K562 (cell line): ENCODE data around the gene PFN3. TPM values are rescaled to one million over a fixed set of nuclear protein-coding genes. Genes with fewer than 3 reads are reported as not detected.

ENCODE experiments used
- CBX2 ChIP-seq: fragments of 200-600 bp; sonication (generic); IDR thresholded peaks from one replicate; pipeline ENCODE4 v1.6.1; 2012; ENCODE audit warnings: mild to moderate bottlenecking, low read length, inconsistent platforms; ENCODE audit not compliant: insufficient read depth, poor library complexity, severe bottlenecking
- CTBP1 ChIP-seq: fragments of 450-650 bp; IDR thresholded peaks from 2 replicates; pipeline ENCODE4 v1.6.1; 2016; ENCODE audit warnings: borderline replicate concordance
- EGR1 ChIP-seq: fragments of 450-650 bp; conservative IDR thresholded peaks from 2 replicates; pipeline ENCODE4 v1.6.1; 2017; ENCODE audit warnings: mild to moderate bottlenecking
- EWSR1 ChIP-seq: fragments of 450-650 bp; IDR thresholded peaks from 2 replicates; pipeline ENCODE4 v1.6.1; 2018; ENCODE audit warnings: borderline replicate concordance, mild to moderate bottlenecking, low read depth, moderate library complexity; ENCODE audit not compliant: partially characterized antibody
- LARP7 ChIP-seq: fragments of 450-650 bp; IDR thresholded peaks from 2 replicates; pipeline ENCODE4 v1.6.1; 2016
- POLR2AphosphoS5 ChIP-seq: IDR thresholded peaks from 2 replicates; pipeline ENCODE4 v1.6.1; 2011; ENCODE audit warnings: mild to moderate bottlenecking, low read depth, low read length, moderate library complexity; ENCODE audit not compliant: control insufficient read depth, insufficient read depth
- SRSF3 ChIP-seq: fragments of 200-400 bp; formaldehyde crosslinking; IDR thresholded peaks from 2 replicates; pipeline ENCODE4 v1.6.1; 2016; ENCODE audit warnings: mild to moderate bottlenecking, low read length, moderate library complexity; ENCODE audit not compliant: insufficient read depth
- TAF7 ChIP-seq: fragments of 450-650 bp; IDR thresholded peaks from 2 replicates; pipeline ENCODE4 v1.6.1; 2016; ENCODE audit warnings: missing genetic modification characterization, missing compliant biosample characterization
- TOE1 ChIP-seq, 2 experiments: fragments of 450-650 bp in 1 of 2; sonication (generic) in 1 of 2; formaldehyde crosslinking in 1 of 2; IDR thresholded peaks; 2 replicates each; pipeline versions ENCODE4 v1.7.1 to v1.8.0; 2016 to 2022; ENCODE audit warnings: borderline replicate concordance in 2 of 2, mild to moderate bottlenecking in 2 of 2, antibody characterized with exemption in 1 of 2, inconsistent platforms in 1 of 2, low read depth in 1 of 2, missing genetic modification reagents in 1 of 2, moderate library complexity in 1 of 2
- ZC3H11A ChIP-seq: IDR thresholded peaks from 2 replicates; pipeline ENCODE4 v1.6.1; 2012; ENCODE audit warnings: low read depth, low read length, improper control_type of control experiment
- ZNF830 ChIP-seq: fragments of 250-450 bp; sonication (Bioruptor Pico); IDR thresholded peaks from 2 replicates; pipeline ENCODE4 v1.5.0; 2021; ENCODE audit warnings: mild to moderate bottlenecking
- polyA plus RNA-seq, 8 experiments: library from polyadenylated mRNA; depleted of rRNA in 4 of 8; stranded (reverse) in 5 of 8; unstranded in 3 of 8; fragments of >200 nt; fragmentation: Nextera tagmentation in 2 of 8; fragmentation: Illumina TruSeq in 1 of 8; extraction: Ambion mirVana in 2 of 8; extraction: Trizol in 1 of 8; gene quantifications; 2 replicates each; pipeline versions ENCODE4 v1.2.1 to v1.2.3, GENCODE V29; 2011 to 2014; ENCODE audit warnings: inconsistent platforms in 1 of 8, missing spikeins in 1 of 8
- total RNA-seq, 7 experiments: library from RNA; depleted of rRNA in 6 of 7; stranded (reverse); fragments of >200 nt in 6 of 7; fragmentation: Illumina TruSeq in 2 of 7; extraction: Trizol in 2 of 7; gene quantifications; 2 replicates each; pipeline versions ENCODE4 v1.2.1 to v1.2.3, GENCODE V29; 2011 to 2021; ENCODE audit warnings: low replicate concordance in 1 of 7
- TF ChIP-seq, protein P1 (sequence below): fragments of 200-800 bp; sonication (Bioruptor generic); IDR thresholded peaks from 2 replicates; pipeline ENCODE4 v1.6.1; 2017; ENCODE audit warnings: missing genetic modification characterization, missing compliant biosample characterization
- TF ChIP-seq, protein P2 (sequence below): fragments of 450-650 bp; IDR thresholded peaks from 2 replicates; pipeline ENCODE4 v1.6.1; 2016; ENCODE audit warnings: low read depth, mild to moderate bottlenecking, moderate library complexity
- TF ChIP-seq, protein P3 (sequence below), 2 experiments: fragments of 450-650 bp; IDR thresholded peaks; 2 replicates each; pipeline ENCODE4 v1.6.1; 2016; ENCODE audit warnings: mild to moderate bottlenecking in 2 of 2, borderline replicate concordance in 1 of 2, low read depth in 1 of 2, moderate library complexity in 1 of 2

PFN3 gene
- total and polyA plus RNA-seq, 9 of the 15 experiments (the other 6 are each of a cell fraction or from before 2014, with no cell fraction given) = not detected

DNA sequence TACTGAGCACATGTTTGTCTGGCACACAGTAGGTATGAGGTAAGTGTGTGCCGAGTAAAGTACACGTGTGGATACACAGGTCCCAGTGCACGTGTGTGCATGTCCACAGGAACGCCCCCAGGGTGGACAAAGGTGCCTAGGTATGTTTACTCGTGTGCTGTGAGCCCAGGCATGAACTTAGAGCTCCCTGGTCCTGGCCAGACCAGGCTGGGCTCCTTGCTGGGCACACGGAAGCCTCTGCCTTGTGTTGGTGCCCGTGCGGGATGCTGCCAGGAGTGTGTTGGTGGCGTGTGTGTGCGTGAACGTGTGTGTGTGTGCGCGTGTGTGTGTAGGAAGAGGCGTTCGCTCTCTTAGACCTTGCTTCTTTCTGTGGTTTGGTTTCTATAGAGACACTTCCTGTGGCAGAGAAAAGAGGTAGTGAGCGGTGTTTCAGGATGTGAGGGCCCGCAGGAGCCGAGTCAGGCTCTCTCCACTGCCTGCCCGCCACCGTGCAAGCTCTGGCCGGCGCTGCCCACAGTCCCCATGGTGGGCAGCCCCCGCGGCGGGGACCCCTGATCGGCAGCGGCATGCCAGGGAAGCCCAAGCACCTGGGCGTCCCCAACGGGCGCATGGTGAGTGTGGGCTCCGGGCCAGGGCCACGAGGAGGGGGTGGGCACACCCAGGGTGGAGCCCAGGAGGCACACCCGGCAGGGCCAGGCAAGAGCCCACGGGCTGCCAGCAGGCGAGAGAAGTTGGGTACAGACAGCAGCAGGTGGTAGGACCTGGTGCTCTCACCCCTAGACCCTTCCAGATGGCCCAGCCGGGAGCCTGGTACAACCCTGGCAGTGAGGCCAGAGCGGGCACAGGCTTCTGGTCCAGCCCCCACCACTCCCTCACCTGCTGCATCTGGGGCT lies 42.8 kb downstream of the PFN3 start, which contains the start of gene RGS14 (continued):
- TF ChIP-seq LARP7 = no peak
- TF ChIP-seq POLR2AphosphoS5 = no peak
- no peak for TF ChIP-seq ZC3H11A
- TF ChIP-seq, protein P1, sequence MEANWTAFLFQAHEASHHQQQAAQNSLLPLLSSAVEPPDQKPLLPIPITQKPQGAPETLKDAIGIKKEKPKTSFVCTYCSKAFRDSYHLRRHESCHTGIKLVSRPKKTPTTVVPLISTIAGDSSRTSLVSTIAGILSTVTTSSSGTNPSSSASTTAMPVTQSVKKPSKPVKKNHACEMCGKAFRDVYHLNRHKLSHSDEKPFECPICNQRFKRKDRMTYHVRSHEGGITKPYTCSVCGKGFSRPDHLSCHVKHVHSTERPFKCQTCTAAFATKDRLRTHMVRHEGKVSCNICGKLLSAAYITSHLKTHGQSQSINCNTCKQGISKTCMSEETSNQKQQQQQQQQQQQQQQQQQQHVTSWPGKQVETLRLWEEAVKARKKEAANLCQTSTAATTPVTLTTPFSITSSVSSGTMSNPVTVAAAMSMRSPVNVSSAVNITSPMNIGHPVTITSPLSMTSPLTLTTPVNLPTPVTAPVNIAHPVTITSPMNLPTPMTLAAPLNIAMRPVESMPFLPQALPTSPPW (CRISPR knock-in tag) = no peak; the same call in 1 of the 2 replicates
- TF ChIP-seq TAF7 (tag) = no peak
- TF ChIP-seq EGR1 = no peak
- no peak for TF ChIP-seq CBX2
- TF ChIP-seq EWSR1 = no peak
- TF ChIP-seq, protein P2, sequence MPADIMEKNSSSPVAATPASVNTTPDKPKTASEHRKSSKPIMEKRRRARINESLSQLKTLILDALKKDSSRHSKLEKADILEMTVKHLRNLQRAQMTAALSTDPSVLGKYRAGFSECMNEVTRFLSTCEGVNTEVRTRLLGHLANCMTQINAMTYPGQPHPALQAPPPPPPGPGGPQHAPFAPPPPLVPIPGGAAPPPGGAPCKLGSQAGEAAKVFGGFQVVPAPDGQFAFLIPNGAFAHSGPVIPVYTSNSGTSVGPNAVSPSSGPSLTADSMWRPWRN = no peak
- TF ChIP-seq, protein P3, sequence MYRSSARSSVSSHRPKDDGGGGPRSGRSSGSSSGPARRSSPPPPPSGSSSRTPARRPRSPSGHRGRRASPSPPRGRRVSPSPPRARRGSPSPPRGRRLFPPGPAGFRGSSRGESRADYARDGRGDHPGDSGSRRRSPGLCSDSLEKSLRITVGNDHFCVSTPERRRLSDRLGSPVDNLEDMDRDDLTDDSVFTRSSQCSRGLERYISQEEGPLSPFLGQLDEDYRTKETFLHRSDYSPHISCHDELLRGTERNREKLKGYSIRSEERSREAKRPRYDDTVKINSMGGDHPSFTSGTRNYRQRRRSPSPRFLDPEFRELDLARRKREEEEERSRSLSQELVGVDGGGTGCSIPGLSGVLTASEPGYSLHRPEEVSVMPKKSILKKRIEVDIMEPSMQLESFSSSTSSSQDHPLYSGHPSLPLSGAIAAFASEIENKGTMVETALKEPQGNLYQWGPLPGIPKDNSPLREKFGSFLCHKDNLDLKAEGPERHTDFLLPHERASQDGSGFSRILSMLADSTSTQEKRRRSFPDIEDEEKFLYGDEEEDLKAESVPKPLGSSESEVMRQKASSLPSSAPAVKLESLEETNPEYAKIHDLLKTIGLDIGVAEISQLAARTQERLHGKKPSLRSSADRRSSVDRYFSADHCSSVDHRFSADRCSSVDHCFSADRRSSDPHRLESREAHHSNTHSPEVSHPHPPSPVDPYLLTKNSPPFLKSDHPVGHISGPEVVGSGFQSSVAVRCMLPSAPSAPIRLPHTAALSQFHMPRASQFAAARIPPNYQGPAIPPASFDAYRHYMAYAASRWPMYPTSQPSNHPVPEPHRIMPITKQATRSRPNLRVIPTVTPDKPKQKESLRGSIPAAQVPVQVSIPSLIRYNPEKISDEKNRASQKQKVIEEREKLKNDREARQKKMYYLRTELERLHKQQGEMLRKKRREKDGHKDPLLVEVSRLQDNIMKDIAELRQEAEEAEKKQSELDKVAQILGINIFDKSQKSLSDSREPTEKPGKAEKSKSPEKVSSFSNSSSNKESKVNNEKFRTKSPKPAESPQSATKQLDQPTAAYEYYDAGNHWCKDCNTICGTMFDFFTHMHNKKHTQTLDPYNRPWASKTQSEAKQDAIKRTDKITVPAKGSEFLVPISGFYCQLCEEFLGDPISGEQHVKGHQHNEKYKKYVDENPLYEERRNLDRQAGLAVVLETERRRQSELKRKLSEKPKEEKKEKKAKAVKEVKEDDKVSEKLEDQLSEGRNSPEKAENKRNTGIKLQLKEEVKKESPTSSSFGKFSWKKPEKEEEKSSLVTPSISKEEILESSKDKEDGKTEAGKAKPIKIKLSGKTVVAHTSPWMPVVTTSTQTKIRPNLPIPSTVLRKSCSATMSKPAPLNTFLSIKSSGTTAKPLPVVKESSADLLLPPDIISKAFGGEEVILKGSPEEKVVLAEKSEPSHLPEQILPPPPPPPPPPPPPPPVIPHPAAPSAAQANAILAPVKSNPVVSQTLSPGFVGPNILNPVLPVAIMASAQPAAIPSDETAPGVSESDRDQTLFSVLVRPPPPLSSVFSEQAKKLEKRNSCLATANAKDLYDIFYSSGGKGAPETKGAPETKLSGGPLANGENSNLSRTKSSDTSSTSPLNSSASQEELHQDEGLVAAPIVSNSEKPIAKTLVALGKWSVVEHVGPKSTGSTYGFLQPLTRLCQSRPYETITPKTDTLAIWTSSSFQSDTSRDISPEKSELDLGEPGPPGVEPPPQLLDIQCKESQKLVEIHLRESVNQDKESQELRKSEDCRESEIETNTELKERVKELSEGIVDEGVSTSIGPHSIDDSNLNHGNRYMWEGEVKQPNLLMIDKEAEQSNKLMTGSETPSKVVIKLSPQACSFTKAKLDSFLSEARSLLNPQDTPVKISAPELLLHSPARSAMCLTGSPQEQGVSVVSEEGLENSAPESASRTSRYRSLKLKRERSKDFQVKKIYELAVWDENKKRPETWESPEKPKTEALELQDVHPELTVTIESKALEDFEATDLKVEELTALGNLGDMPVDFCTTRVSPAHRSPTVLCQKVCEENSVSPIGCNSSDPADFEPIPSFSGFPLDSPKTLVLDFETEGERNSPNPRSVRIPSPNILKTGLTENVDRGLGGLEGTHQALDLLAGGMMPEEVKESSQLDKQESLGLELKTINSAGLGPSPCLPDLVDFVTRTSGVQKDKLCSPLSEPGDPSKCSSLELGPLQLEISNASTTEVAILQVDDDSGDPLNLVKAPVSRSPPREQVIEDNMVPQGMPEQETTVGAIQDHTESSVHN (IDR thresholded peaks at IDR 0.05; ENCODE audit: borderline replicate concordance in 1 of 2, low read depth in 1 of 2) = no peak
- no peak for TF ChIP-seq TOE1 (IDR thresholded peaks at IDR 0.05; ENCODE audit: borderline replicate concordance)
- no peak for TF ChIP-seq TOE1 (CRISPR knock-in tag; IDR thresholded peaks at IDR 0.05; ENCODE audit: borderline replicate concordance, low read depth)
- 0 out of 2 replicates have a peak, but pooled peaks have one; percentile 51 for TF ChIP-seq ZNF830
- TF ChIP-seq CTBP1 = peak; percentile 33; the same call in 1 of the 2 replicates
- no peak for TF ChIP-seq SRSF3
